IMR-90 (cell line): ENCODE measurements around the gene TERB1. TPM values are rescaled to one million over a fixed set of nuclear protein-coding genes. Genes with fewer than 3 reads are reported as not detected.

Experiments
- ATAC-seq: fragments of 200-7000 bp; cut with Tn5 transposase; 2 replicates; pipeline ENCODE4 v1.9.1; 2020; ENCODE audit warnings: low read depth, mild to moderate bottlenecking, moderate library complexity
- BruUV-seq: library from RNA; stranded (reverse); fragments of 400-500 nt; replicated peaks from 2 replicates; lab custom pipeline; 2021; lab: Mats Ljungman, UMichigan
- CTCF ChIA-PET: fragments of 300-600 bp; formaldehyde crosslinking; extraction: SDS; loops from one replicate; lab custom pipeline; 2021; ENCODE audit warnings: antibody characterized with exemption; lab: Yijun Ruan, JAX
- POLR2A ChIA-PET: fragments of 300-600 bp; sonication (Branson Sonifier 250); formaldehyde crosslinking; loops from one replicate; lab custom pipeline; 2022; ENCODE audit warnings: antibody characterized with exemption; ENCODE audit not compliant: unreplicated experiment; lab: Charles Lee
- DNase-seq: peaks from one replicate; pipeline ENCODE4 v3.0.0; 2013
- H2AFZ ChIP-seq: replicated peaks from 2 replicates; pipeline ENCODE3; 2013; ENCODE audit warnings: low read length, mild to moderate bottlenecking; ENCODE audit not compliant: poor library complexity
- H2AK5ac ChIP-seq: 2 replicates; pipeline ENCODE4 v1.6.1; 2013; ENCODE audit warnings: low read depth, low read length, inconsistent platforms
- H2AK9ac ChIP-seq: replicated peaks from 2 replicates; pipeline ENCODE3; 2013; ENCODE audit warnings: mild to moderate bottlenecking, low read depth, low read length, moderate library complexity; ENCODE audit not compliant: poor library complexity
- H2BK120ac ChIP-seq: 2 replicates; pipeline ENCODE4 v1.6.1; 2013; ENCODE audit warnings: low read depth, low read length, inconsistent platforms
- H2BK15ac ChIP-seq: 3 replicates; pipeline ENCODE4 v1.6.1; 2013; ENCODE audit warnings: low read depth, low read length, inconsistent platforms
- H2BK20ac ChIP-seq: 2 replicates; pipeline ENCODE4 v1.6.1; 2013; ENCODE audit warnings: low read depth, mild to moderate bottlenecking, inconsistent platforms, low read length, moderate library complexity
- H2BK5ac ChIP-seq: 2 replicates; pipeline ENCODE4 v1.6.1; 2013; ENCODE audit warnings: mild to moderate bottlenecking, low read depth, low read length, inconsistent platforms; ENCODE audit not compliant: poor library complexity, severe bottlenecking
- H3K14ac ChIP-seq: replicated peaks from 2 replicates; pipeline ENCODE4 v1.6.1; 2013; ENCODE audit warnings: low read depth, low read length, inconsistent platforms
- H3K18ac ChIP-seq: 2 replicates; pipeline ENCODE4 v1.6.1; 2013; ENCODE audit warnings: low read depth, low read length, control low read depth
- H3K23ac ChIP-seq: 2 replicates; pipeline ENCODE4 v1.6.1; 2013; ENCODE audit warnings: low read depth, low read length, inconsistent platforms
- H3K27ac ChIP-seq: 2 replicates; pipeline ENCODE4 v1.5.1; 2013; ENCODE audit warnings: mild to moderate bottlenecking, control low read depth, low read length; ENCODE audit not compliant: insufficient read depth
- H3K27me3 ChIP-seq: 2 replicates; pipeline ENCODE4 v1.6.1; 2013; ENCODE audit warnings: low read length; ENCODE audit not compliant: control insufficient read depth, insufficient read depth
- H3K36me3 ChIP-seq: 2 replicates; pipeline ENCODE4 v1.6.1; 2013; ENCODE audit warnings: low read length, mixed read lengths; ENCODE audit not compliant: control insufficient read depth, insufficient read depth
- H3K4ac ChIP-seq: 2 replicates; pipeline ENCODE4 v1.6.1; 2013; ENCODE audit warnings: low read depth, low read length, inconsistent platforms
- H3K4me1 ChIP-seq: 2 replicates; pipeline ENCODE4 v1.6.1; 2013; ENCODE audit warnings: low read length, mixed read lengths; ENCODE audit not compliant: control insufficient read depth, insufficient read depth
- H3K4me2 ChIP-seq: 2 replicates; pipeline ENCODE4 v1.6.1; 2013; ENCODE audit warnings: low read depth, mild to moderate bottlenecking, control low read depth, low read length, moderate library complexity
- H3K4me3 ChIP-seq: 2 replicates; pipeline ENCODE4 v1.5.1; 2013; ENCODE audit warnings: low read depth, mild to moderate bottlenecking, control low read depth, low read length, moderate library complexity; ENCODE audit not compliant: insufficient read depth
- H3K56ac ChIP-seq: 2 replicates; pipeline ENCODE4 v1.6.1; 2013; ENCODE audit warnings: low read length, inconsistent platforms; ENCODE audit not compliant: insufficient read depth; ENCODE audit errors: extremely low read depth
- H3K79me1 ChIP-seq, 2 experiments: 2 replicates each; pipeline ENCODE4 v1.6.1; 2013; ENCODE audit warnings: low read length in 2 of 2, inconsistent platforms in 1 of 2, low read depth in 1 of 2
- H3K9ac ChIP-seq: 2 replicates; pipeline ENCODE4 v1.6.1; 2013; ENCODE audit warnings: low read depth, low read length, control low read depth
- H3K9me1 ChIP-seq: 2 replicates; pipeline ENCODE4 v1.6.1; 2013; ENCODE audit warnings: low read length, inconsistent platforms; ENCODE audit not compliant: insufficient read depth
- H3K9me3 ChIP-seq: 2 replicates; pipeline ENCODE4 v1.6.1; 2013; ENCODE audit warnings: low read length; ENCODE audit not compliant: control insufficient read depth, insufficient read depth
- H4K20me1 ChIP-seq: 2 replicates; pipeline ENCODE4 v1.6.1; 2013; ENCODE audit warnings: low read length, inconsistent platforms; ENCODE audit not compliant: insufficient read depth
- H4K5ac ChIP-seq: 2 replicates; pipeline ENCODE4 v1.6.1; 2013; ENCODE audit warnings: mild to moderate bottlenecking, low read depth, low read length, control low read depth
- H4K8ac ChIP-seq, 2 experiments: 2 replicates each; pipeline ENCODE4 v1.6.1; 2013; ENCODE audit warnings: low read depth in 2 of 2, low read length in 2 of 2, control low read depth in 1 of 2, inconsistent platforms in 1 of 2
- H4K91ac ChIP-seq: 2 replicates; pipeline ENCODE4 v1.6.1; 2013; ENCODE audit warnings: low read depth, low read length, inconsistent platforms; ENCODE audit not compliant: insufficient read depth
- CHD1 ChIP-seq: IDR thresholded peaks from 2 replicates; pipeline ENCODE4 v1.6.1; 2012; ENCODE audit warnings: low read depth, low read length, improper control_type of control experiment
- FOS ChIP-seq: fragments of 150-350 bp; IDR thresholded peaks from 2 replicates; pipeline ENCODE4 v1.6.1; 2016; ENCODE audit warnings: low read depth, low read length
- MAFK ChIP-seq: IDR thresholded peaks from 2 replicates; pipeline ENCODE4 v1.6.1; 2012; ENCODE audit warnings: low read depth, low read length, improper control_type of control experiment
- MAZ ChIP-seq: IDR thresholded peaks from 2 replicates; pipeline ENCODE4 v1.6.1; 2012; ENCODE audit warnings: low read depth, mild to moderate bottlenecking, low read length, improper control_type of control experiment, moderate library complexity, borderline replicate concordance
- MXI1 ChIP-seq: IDR thresholded peaks from 2 replicates; pipeline ENCODE4 v1.6.1; 2012; ENCODE audit warnings: low read depth, mild to moderate bottlenecking, low read length, moderate library complexity, borderline replicate concordance
- NFE2L2 ChIP-seq: fragments of 150-350 bp; IDR thresholded peaks from 2 replicates; pipeline ENCODE4 v1.6.1; 2016; ENCODE audit warnings: low read depth, mild to moderate bottlenecking, low read length
- RAD21 ChIP-seq: IDR thresholded peaks from 2 replicates; pipeline ENCODE4 v1.6.1; 2012; ENCODE audit warnings: low read length, improper control_type of control experiment
- RFX5 ChIP-seq: IDR thresholded peaks from 2 replicates; pipeline ENCODE4 v1.8.0; 2012; ENCODE audit warnings: low read depth, mild to moderate bottlenecking, low read length, moderate library complexity
- SMC3 ChIP-seq: fragments of 150-350 bp; IDR thresholded peaks from 2 replicates; pipeline ENCODE4 v1.6.1; 2016; ENCODE audit warnings: low read depth, mild to moderate bottlenecking, antibody characterized with exemption, low read length, moderate library complexity
- WGBS, 2 experiments: methylation state at CpG; one replicate each; pipeline versions ENCODE4 v1.1.5 to v1.1.7; 2013; ENCODE audit warnings: missing lambda C conversion rate in 2 of 2; ENCODE audit not compliant: insufficient read length in 1 of 2; ENCODE audit errors: extremely low coverage in 2 of 2; 5-methylcytosine and 5-hydroxymethylcytosine counted together
- dilution Hi-C: fragments of 300-500 bp; cut with HindIII; formaldehyde crosslinking; loops from one replicate; pipeline ENCODE4 v1.14.3; 2018; ENCODE audit warnings: low sequenced_read_pairs; ENCODE audit not compliant: unreplicated experiment
- in situ Hi-C: fragments of 300-500 bp; cut with MboI; formaldehyde crosslinking; loops from 3 replicates; pipeline ENCODE4 v1.14.3; 2019; ENCODE audit warnings: low sequenced_read_pairs, inconsistent platforms, mixed read lengths
- intact Hi-C: fragments of 100-400 bp; cut with micrococcal nuclease; formaldehyde crosslinking; loops from 2 replicates; pipeline ENCODE4 v1.10.0; 2022
- polyA plus RNA-seq, 3 experiments: library from polyadenylated mRNA; depleted of rRNA; stranded (reverse); fragments of >200 nt; gene quantifications; 2 replicates each; pipeline ENCODE4 v1.2.3, GENCODE V29; 2012; ENCODE audit warnings: low replicate concordance in 1 of 3
- total RNA-seq: library from RNA; depleted of rRNA; stranded (reverse); fragments of >200 nt; gene quantifications from 2 replicates; pipeline ENCODE4 v1.2.3, GENCODE V29; 2012
- TF ChIP-seq, protein P1 (sequence below): fragments of 150-350 bp; IDR thresholded peaks from 2 replicates; pipeline ENCODE4 v1.6.1; 2016; ENCODE audit warnings: low read depth, mild to moderate bottlenecking, low read length, moderate library complexity, borderline replicate concordance
- TF ChIP-seq, protein P2 (sequence below): conservative IDR thresholded peaks from 2 replicates; pipeline ENCODE4 v1.5.1; 2012; ENCODE audit warnings: mild to moderate bottlenecking, low read depth, low read length, improper control_type of control experiment

Gene TERB1
- total and polyA plus RNA-seq, 2 of the 4 experiments (the other 2 are of a cell fraction) = not detected

- no peak overlapping the region for H2AK5ac ChIP-seq
- in situ Hi-C loops = no loop called here
- no peak overlapping the region for H3K9ac ChIP-seq
- no peak overlapping the region for H3K4ac ChIP-seq
- H2BK120ac ChIP-seq = no peak overlapping the region
- ChIA-PET POLR2A (no interaction called here), CTCF (no interaction called here)
- ATAC-seq = no peak
- no peak overlapping the region for H2BK15ac ChIP-seq
- intact Hi-C loops = no loop called here
- WGBS, 2 experiments = no CpG with 5 or more reads among the region's 2 CpGs
- no peak overlapping the region for H2AFZ ChIP-seq
- H2BK5ac ChIP-seq = no peak overlapping the region
- H3K79me1 ChIP-seq = no peaks in the 10 kb centered on the region
- dilution Hi-C loops = no loop called here
- no peaks in the 10 kb centered on the region for H3K9me1 ChIP-seq
- no peak overlapping the region for H2AK9ac ChIP-seq
- H3K4me3 ChIP-seq = no peak overlapping the region
- no peak for DNase-seq
- H3K23ac ChIP-seq = no peak overlapping the region
- no peak for TF ChIP-seq FOS
- no peak for TF ChIP-seq MAZ
- TF ChIP-seq, protein P1, sequence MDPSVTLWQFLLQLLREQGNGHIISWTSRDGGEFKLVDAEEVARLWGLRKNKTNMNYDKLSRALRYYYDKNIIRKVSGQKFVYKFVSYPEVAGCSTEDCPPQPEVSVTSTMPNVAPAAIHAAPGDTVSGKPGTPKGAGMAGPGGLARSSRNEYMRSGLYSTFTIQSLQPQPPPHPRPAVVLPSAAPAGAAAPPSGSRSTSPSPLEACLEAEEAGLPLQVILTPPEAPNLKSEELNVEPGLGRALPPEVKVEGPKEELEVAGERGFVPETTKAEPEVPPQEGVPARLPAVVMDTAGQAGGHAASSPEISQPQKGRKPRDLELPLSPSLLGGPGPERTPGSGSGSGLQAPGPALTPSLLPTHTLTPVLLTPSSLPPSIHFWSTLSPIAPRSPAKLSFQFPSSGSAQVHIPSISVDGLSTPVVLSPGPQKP = no peak
- TF ChIP-seq MAFK = no peak
- no peak for TF ChIP-seq NFE2L2
- no peak for TF ChIP-seq CHD1
- TF ChIP-seq, protein P2, sequence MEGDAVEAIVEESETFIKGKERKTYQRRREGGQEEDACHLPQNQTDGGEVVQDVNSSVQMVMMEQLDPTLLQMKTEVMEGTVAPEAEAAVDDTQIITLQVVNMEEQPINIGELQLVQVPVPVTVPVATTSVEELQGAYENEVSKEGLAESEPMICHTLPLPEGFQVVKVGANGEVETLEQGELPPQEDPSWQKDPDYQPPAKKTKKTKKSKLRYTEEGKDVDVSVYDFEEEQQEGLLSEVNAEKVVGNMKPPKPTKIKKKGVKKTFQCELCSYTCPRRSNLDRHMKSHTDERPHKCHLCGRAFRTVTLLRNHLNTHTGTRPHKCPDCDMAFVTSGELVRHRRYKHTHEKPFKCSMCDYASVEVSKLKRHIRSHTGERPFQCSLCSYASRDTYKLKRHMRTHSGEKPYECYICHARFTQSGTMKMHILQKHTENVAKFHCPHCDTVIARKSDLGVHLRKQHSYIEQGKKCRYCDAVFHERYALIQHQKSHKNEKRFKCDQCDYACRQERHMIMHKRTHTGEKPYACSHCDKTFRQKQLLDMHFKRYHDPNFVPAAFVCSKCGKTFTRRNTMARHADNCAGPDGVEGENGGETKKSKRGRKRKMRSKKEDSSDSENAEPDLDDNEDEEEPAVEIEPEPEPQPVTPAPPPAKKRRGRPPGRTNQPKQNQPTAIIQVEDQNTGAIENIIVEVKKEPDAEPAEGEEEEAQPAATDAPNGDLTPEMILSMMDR = no peak
- no peak for TF ChIP-seq MXI1
- TF ChIP-seq RFX5 = no peak
- no peak for TF ChIP-seq RAD21
- TF ChIP-seq SMC3 = no peak
- H3K27me3 ChIP-seq = no peaks in the 10 kb centered on the region; the same call in 1 of the 2 replicates
- H3K14ac ChIP-seq = no peak overlapping the region
- no peaks in the 10 kb centered on the region for H3K9me3 ChIP-seq
- no peak overlapping the region for H3K27ac ChIP-seq
- no peak overlapping the region for H4K8ac ChIP-seq
- H3K4me1 ChIP-seq = no peaks in the 10 kb centered on the region
- H4K5ac ChIP-seq = no peak overlapping the region
- no peak overlapping the region for H3K18ac ChIP-seq
- no peaks in the 10 kb centered on the region for H3K36me3 ChIP-seq
- H3K4me2 ChIP-seq = no peak overlapping the region
- no peaks in the 10 kb centered on the region for H4K20me1 ChIP-seq
- BruUV-seq = no TSS peak
- H4K91ac ChIP-seq = no peak overlapping the region
- H2BK20ac ChIP-seq = no peak overlapping the region
- no peak overlapping the region for H3K56ac ChIP-seq
Observed at GRCh38 chr16:66787427-66787826, 14.0 kb downstream of the TERB1 start.
